ENCODE data around the gene PLXNB3. TPM values are rescaled to one million over a fixed set of nuclear protein-coding genes. Genes with fewer than 3 reads are reported as not detected.

Gene PLXNB3
- total RNA-seq, 1 experiment from 2014 or later, result 1.6 TPM

DNA sequence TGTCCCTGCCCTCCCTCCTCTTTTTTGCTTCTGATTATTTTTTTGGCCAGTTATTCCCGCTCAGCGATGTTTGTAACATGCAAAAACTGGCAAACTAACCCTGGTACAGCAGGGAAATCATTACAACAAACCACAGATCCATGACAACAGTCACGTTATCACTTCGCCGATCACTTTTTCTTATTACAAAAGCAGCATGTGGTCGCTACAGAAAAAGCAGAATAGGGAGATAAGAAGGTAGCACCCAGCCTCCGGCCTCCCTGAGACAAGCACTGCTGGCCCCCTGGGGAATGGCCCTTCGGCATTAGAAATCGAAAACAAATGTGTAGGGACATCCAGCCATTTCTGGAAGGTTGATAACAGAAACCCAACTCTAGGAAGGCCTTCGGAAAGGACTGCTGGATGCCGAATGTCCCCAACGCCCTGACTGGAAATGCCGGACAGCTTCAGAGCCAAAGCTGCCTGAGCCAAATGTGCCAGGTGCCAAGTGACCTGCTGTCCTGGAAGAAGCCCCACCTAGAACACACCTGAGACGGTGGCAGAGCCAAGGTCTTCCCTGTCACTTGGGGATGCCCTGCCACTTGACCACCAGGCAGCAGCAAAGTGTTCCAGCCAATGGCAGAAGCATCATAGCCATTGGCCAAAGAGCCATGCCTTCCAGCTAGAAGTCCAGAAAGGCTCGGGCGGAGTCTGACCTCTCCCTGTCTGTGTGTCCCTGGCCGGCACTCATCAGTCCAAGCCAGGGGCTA is 27.2 kb downstream of the PLXNB3 start:
- no peak for DNase-seq (ENCODE audit: low spot score)

DNA sequence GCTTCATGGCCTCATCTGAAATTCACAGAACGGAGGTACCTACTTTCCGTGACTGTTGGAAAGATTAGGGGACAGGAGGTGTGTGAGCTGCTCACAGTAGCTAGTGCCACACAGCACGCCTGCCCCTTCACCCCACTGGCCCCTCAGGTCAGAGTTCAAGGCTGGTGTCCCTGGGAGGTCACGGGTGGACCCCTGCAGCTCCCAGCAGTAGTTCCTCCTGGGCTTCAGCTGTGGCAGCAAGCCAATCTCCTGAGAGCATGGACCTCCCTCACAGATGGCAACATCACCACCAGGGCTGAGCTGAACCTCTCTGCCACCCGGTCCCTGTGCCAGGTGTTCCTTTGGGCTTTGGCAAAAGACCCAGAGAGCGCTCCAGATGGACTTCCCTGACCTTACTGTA is 28.3 kb downstream of the PLXNB3 start:
- DNase-seq (ENCODE audit: low spot score), result no peak

DNA sequence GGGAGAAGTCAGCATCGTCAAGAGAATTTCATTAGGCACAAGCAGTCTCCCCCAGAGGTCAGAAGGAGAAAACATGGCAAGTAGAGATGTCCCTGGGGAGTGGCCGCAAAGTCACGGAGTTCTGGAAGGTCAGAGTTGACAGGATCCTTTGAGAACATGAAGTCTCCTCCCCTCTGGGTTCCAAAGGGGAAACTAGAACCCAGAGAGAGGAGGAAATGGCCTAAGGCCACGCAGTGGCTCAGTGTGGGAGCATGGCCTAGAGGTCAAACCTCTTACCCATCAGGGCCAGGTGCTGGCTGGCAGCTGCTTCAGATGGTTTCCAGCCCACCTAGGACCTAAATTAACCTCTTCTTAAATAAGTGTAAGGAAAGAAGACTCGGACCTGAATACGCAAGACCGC is 29.2 kb downstream of the PLXNB3 start:
- DNase-seq (ENCODE audit: low spot score), result no peak

DNA sequence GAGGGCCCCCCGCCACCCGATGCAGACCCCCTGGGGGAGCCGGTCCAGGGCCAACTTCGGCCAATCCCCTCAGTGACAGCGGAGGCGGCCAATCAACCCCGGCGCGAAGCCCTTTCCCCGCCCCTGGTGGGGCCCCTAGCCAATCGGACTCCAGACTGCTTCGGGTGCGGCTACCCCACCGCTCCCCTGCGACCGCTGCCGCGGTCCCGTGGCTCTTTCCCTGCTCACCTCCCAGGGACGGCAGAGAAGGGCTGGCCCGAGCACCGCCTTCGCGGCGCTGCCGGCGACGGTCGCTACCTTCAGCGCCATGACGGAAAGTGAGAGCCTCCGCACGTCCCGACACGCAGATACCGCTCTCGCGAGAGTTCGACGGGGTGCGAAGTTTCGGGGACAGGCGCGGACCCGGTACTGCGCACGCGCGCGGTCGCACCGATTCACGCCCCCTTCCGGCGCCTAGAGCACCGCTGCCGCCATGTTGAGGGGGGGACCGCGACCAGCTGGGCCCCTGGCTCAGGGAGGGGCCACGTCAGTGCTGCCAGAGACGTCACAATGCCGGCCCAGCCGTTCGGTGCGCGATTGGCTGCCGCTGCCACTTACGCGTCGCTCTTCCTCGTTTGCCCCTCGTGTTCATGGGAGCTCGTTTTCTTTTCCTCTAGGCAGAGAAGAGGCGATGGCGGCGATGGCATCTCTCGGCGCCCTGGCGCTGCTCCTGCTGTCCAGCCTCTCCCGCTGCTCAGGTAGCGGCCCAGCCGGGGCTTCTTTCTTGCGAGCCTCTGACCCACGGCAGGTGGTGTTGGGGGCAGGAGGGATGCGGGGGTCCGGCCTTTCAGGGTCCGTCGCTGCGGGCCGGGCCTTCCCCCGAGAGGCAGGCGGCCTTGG is 30.2 kb downstream of the PLXNB3 start, which contains the start of the genes IDH3G and SSR4:
Gene IDH3G (minus strand): TSS at position 358 of the 879 bp plus-strand sequence. CDS start 49 bp downstream, at position 309.
Gene SSR4 (plus strand): TSS at position 651 of the 879 bp plus-strand sequence. CDS start 20 bp downstream, at position 671.
- peak; percentile 95 for DNase-seq (ENCODE audit: low spot score)

DNA sequence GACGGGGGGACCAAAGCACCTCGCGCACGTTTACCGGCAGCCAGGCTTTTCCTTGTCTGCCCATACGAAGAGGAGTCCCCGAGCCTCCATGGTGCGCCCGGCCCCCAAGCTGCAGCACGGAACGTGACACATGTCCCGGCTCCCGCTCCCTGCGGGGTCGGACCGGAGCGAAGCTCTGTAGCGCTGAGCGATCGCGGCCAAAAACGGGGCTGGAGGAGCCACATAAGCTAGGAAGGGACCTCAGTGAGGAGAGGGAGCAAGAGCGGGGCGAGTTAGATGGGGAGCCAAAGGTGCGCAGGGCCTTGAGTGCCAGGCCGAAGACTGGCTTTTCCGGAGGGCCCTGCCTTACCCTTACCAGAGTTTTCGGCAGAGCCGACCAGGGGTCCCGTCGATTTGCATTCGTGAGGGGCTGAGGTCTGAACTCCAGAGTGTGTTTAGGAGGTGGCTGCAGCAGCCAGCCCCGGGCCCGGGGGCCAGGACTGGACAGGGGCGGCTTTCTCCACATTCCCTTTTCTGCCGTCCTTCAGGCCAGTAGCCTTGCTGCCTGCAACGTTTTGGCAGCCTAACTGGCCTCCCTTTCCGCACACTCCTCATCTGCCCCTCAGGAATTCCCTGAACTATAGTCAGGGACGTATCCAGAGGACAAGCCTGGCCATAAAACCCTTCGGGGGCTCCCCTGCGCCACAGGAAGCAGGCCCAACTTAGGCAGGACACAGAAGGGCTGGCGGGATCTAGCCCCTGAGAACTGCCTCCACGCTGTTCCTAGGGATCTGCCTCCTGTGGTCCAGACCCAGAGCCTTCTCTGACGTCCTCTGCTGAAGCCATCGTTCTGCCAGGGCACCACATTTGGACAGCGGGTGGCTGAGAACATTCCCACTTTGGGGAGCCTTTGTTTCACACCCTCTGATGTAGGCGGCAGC is 31.1 kb downstream of the PLXNB3 start:
- no peak for DNase-seq (ENCODE audit: low spot score)

DNA sequence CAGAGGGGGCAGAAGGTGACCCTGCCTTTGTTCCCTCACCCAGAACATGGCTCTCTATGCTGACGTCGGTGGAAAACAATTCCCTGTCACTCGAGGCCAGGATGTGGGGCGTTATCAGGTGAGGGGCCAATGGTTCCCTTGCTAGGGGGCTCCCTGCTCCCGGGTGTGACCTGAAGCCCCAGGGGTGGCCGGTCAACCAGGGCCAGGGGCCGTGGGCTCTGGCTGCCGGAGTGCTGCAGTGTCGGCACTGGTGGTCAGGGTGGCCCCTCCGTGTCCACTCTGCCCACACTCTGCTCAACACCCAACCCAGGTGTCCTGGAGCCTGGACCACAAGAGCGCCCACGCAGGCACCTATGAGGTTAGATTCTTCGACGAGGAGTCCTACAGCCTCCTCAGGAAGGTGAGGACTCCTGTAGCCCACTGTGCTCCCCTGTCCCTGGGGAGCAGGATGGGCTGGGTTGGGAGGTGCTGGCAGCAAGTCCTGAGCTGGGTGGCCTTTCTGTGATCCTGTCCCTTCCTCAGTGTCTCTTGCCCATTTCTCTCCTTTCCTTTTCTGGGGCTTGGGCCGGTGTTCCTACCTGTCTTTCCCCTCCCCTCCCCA is 33.5 kb downstream of the PLXNB3 start:
- no peak for DNase-seq (ENCODE audit: low spot score)

DNA sequence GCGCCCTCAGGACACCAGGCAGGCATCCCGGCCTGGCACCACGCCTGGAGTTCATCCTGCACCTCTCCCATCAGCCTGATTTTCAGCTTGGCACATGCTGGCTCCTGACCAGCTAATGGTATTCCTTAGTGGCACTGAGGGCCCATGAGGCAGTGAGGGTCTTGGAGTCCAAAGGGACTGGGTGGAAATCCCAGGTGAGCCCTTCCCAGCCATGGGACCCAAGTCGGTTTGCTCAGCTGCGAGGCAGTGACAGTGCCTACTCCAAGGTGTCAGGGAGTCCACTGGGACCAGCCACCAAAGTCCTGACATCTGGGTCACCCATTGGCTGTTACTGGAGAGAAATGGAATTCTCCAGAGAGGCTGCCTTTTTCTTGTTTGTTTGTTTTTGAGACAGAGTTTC is 35.3 kb downstream of the PLXNB3 start:
- DNase-seq (ENCODE audit: low spot score), result no peak

DNA sequence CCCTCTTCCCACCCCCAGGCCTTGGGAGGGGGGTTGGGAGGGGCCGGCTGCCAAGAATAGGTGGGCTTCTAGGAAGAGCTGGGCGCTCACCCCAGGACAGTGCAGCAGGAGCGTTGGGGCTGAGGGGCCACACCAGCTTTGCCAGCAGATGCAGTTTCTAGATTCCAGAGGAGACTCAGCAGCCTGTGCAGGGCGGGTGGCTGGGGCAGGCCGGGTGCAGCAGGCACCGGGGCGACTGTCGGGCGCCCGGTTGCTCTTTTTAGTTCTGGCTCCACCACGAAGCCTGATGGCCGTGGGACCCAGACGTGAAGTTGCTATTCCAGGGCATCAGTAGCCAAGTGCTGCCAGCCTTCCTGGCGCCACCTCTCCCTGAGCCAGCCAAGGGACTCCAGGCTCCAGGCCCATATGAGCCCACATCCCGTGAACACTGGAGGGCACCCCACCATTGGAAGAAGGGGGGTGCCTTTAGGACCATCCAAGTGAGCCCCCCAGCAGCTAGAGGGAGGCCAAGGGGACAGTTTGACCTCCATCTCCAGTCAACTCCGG is 36.2 kb downstream of the PLXNB3 start:
- DNase-seq (ENCODE audit: low spot score), result no peak

DNA sequence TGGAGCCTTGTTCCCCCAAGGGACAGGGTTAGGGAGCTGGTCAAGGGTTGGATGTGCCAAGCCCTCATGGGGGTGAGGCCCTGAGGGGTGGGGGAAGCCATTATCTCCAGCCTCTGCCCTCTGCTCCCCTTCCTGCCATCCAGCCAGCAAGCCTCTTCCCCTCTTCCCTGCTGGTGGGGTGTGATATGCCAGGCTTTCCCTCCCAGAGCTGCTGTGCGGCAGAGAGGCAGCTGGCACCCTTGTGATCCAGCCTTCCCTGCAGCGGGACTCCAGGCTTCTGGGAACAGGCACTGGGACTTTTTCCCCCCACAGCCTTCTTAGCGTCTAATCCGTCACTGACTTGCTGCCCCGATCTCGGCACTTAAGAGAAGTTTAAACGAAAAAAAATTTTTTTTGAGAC is 36.7 kb downstream of the PLXNB3 start:
- no peak for DNase-seq (ENCODE audit: low spot score)

DNA sequence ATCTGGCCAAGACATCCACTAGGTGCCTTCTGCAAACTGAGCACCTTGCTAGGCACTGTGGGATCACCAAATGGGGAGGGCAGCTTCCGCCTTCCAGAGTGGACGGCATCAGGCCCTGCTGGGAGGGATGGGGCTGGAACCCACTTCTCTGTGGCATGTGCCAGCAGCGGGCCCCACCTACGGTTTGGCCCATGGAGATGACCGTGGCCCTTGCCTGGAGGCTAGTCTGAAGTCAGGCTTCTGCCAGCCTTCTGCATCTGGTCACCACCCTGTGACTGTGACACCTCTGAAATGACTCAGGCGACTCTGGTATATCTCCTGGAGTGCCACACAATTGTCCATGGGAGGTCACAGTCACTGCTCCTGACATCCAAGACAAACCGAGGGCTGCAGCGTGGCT is 37.6 kb downstream of the PLXNB3 start:
- no peak for DNase-seq (ENCODE audit: low spot score)

DNA sequence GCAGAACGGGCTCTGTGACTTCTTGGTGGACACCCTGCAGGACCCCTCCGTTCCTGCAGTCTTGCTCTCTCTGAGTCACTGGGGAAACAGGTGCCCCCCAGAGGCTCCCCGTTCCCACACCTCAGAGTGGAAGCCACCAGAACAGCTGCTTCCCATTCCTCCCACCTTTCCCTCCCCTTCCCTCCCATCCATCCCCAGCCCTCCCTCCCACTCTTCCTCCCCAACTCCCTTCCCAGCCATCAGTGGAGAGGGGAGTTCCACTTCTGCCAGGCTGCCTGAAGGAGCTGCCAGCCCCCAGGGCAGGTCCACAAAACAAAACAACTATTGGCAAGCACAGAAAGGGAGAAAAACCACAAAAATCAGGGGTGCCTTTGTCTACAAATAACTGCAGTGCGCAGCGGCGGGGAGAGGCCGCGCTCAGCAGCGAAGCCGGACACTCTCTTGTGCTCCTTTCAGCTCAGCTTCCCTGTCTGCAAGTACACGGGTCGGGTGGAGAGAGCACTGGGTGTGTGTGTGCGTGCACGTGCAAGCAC is 38.5 kb downstream of the PLXNB3 start:
- no peak for DNase-seq (ENCODE audit: low spot score)

DNA sequence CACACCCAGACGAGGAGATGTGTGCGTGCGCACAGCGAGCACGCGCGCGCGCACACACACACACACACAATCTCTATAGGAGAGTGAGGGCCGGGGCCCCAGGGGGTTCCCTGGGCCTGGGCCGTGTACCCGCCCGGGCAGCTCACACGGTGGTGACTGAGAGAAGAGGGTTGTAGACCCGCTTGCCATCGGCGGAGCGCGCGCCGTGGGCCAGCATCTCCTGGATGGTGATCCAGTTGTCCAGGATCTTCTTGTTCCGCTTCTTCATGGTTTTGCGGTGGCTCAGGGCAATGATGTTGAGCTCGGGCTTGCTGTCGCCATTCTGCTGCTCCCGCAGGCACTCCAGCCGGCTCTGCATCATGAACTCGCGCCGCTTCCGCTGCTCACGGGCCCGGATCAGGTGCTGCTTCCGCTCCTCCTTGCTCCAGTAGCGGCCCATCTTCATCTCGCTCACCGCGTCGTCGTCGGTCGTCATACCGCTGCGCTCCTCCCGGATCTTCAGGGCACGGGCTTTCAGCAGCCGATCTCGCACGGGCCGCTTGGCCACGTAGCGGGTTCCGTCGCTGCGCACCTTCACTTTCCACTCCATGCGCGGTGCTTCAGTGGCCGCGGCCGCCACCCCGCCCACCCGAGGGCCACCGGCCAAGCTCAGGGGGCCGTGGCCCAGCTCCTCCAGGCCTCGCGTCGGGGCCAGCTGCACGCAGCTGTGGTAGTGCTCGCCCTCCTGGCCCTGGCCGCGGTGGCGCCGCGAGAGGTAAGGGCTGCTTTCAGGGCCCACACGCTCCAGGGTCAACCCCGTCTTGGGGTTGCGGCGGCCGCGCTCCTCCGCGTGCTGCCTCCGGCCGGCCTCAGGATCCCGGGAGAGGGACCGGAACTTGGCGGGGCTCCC is 39.4 kb downstream of the PLXNB3 start:
- no peak for DNase-seq (ENCODE audit: low spot score)

DNA sequence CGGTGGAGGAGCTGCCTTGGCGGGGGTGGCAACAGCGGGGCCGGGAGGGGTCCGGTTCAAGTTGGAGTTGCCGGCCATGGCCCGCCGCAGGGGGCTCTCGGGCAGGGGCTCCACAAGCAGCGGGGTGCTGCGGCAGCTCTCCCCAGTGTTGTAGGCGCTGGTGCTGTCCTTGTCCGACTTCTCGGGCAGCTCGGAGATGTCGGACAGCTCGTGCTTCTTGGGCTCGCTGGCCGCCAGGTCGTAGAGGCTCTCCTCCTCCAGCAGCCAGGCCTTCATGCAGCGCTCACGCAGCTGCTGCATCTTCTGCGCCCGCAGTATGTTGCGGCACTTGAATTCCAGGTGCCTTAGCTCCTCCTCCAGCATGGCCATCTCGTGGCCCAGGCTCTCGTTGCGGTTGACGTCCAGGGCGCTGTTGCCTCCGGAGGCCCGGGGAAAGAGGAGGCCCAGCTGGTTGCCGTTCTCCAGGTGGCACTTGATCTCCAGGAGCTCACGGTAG is 40.1 kb downstream of the PLXNB3 start:
- no peak for DNase-seq (ENCODE audit: low spot score)

DNA sequence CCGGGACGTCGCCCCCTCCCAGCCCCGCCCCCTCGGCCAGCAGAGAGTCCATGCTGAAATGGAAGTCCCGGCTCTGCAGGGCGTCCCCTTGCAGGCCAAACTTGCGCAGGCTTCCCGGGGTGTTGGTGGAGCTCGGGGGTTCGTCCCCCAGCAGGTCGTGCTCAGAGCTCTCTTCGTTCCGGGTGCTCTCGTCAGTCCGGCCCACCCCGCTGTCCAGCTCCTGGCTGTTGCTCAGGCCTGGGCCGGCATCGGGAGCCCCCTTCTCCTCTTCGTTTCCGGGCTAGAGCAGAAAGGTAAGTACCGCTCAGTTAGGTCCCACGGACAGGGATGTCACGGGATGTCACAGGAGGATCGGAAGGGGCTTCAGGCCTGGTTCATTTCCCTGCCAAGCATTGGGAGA is 40.6 kb downstream of the PLXNB3 start:
- DNase-seq (ENCODE audit: low spot score), result no peak

DNA sequence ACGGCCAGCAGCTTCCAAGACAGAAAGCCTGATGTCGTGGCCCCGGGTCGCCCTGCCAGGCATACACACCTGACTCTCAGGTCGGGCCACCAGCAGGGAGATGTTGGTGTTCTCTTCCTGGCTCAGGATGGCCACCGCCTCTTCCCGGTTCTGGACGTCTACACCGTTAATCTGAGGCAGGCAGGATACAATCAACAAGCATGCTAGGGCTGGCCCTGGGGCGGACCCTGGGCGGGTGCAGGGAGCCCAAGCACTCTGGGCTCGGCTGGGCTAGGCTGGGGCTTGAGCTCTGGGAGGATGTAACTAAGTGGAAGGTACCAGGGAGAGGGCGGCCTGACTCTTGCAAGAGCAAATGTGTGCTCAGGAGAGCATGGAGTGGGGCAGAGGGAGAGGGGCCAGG is 41.4 kb downstream of the PLXNB3 start:
- no peak for DNase-seq (ENCODE audit: low spot score)

DNA sequence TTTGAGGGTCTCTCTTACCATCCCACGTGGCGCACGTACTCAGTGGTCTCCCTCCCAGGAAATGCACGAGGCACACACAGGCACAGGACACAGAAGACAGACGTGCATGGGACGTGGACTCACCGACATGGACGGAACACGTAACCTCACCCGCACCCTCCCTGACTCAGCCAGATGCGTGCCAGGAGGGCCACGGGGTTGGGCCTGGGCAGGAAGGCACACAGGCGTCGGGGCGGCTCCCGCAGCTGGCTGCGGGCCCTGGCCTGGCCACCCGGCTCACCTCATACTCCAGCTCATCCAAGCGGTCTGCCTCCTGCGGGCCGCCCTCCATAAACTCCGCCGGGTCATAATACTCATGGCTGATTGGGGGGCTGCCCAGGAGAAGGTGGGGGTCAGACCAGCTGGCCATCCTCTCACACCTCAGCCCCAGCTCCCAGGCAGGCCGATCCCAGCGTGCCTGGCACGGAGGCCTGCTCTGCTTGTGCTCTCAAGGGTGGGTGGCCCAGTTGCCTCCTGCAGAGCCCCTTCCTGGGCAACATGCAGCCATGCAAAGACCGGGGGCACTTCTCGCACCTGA is 43.0 kb downstream of the PLXNB3 start:
- DNase-seq (ENCODE audit: low spot score), result no peak

DNA sequence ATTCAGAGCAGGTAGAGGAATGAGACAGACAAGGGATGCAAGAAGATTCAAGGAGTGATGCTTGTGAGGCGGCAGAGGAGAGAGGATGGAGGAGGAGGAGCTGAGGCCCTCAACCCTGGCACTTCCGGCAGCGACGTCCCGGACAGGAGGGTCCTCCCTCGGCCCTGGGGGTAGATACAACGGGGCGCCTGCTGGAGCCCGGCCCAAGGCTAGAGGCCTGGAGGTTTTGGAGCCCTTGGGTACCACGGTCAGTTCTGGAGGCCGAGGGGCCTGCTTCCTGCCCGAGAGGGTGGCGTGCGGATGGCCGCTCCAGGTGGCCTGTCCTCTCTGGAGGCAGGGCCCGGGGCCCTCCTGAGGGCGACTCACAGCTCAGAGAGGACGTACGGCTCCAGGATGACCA is 43.9 kb downstream of the PLXNB3 start:
- no peak for DNase-seq (ENCODE audit: low spot score)

DNA sequence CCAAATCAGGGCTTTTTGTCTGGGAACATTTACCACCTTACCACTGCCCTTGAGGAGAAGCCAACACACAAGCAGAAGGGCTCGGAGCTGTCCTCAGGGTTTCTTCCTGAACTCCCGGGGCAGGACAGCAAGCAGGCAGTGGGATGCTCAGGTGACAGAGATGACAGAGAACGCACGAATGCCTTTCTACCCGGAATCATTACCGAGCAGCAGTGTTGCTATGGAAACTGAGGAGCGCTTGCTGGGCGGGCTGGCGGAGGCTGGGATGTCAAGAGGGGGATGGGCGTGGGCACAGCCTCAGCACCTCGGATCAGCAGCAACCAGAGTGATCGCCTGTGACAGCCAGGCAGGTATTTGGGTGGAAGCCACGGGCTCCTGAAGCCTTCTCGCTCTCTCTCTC is 48.2 kb downstream of the PLXNB3 start:
- DNase-seq (ENCODE audit: low spot score), result no peak

DNA sequence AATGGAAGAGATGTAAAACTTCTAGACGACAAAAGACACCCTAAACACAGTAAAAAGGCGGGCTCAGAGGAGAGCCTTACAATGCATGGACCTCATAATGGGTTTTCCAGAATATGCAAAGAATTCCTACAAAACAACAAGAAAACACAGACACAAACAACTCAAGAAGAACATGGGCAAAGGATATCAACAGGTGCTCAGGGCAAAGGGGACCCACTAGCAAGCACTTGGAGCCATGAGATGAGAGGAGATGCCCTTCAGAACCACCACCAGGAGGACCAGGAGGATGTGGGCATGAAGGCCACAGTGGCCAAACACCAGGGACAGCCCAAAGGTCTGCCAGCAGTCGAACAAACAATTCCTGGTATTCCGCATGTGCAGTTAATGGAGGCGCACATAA is 49.1 kb downstream of the PLXNB3 start:
- no peak for DNase-seq (ENCODE audit: low spot score)
